Mesenchymal stem cell (in vitro differentiated cells and primary cell): ENCODE data around the gene PDPR.

ENCODE experiments used
- DNase-seq: peaks from one replicate; pipeline ENCODE4 v3.0.0-alpha.2; 2013
- H2AFZ ChIP-seq: one replicate; pipeline ENCODE4 v1.6.1; 2013; ENCODE audit warnings: low read depth, mild to moderate bottlenecking, control low read depth, inconsistent platforms, low read length, moderate library complexity
- H2AK5ac ChIP-seq: 2 replicates; pipeline ENCODE4 v1.6.1; 2013; ENCODE audit warnings: low read length, moderate library complexity, mild to moderate bottlenecking, inconsistent platforms; ENCODE audit not compliant: severe bottlenecking
- H2BK120ac ChIP-seq: one replicate; pipeline ENCODE4 v1.6.1; 2013; ENCODE audit warnings: low read depth, mild to moderate bottlenecking, inconsistent platforms, low read length, moderate library complexity
- H2BK12ac ChIP-seq, 2 experiments: one replicate each; pipeline ENCODE4 v1.6.1; 2013; ENCODE audit warnings: inconsistent platforms in 2 of 2, low read length in 2 of 2, mild to moderate bottlenecking in 2 of 2, moderate library complexity in 2 of 2, control low read depth in 1 of 2
- H2BK15ac ChIP-seq: one replicate; pipeline ENCODE4 v1.6.1; 2013; ENCODE audit warnings: mild to moderate bottlenecking, low read depth, inconsistent platforms; ENCODE audit not compliant: poor library complexity, severe bottlenecking
- H2BK5ac ChIP-seq: 2 replicates; pipeline ENCODE4 v1.6.1; 2013; ENCODE audit warnings: low read depth, mild to moderate bottlenecking, low read length, control low read depth, inconsistent platforms; ENCODE audit not compliant: poor library complexity, severe bottlenecking
- H3K14ac ChIP-seq, 2 experiments: one replicate each; pipeline ENCODE4 v1.6.1; 2013; ENCODE audit warnings: inconsistent platforms in 2 of 2, low read length in 2 of 2, control low read depth in 1 of 2, mild to moderate bottlenecking in 1 of 2, moderate library complexity in 1 of 2
- H3K18ac ChIP-seq, 2 experiments: one replicate each; pipeline ENCODE4 v1.6.1; 2013; ENCODE audit warnings: inconsistent platforms in 2 of 2, low read length in 2 of 2, control low read depth in 1 of 2, low read depth in 1 of 2, mild to moderate bottlenecking in 1 of 2
- H3K23ac ChIP-seq, 2 experiments: one replicate each; pipeline ENCODE4 v1.6.1; 2013; ENCODE audit warnings: inconsistent platforms in 2 of 2, low read length in 2 of 2, mild to moderate bottlenecking in 2 of 2, moderate library complexity in 2 of 2, control low read depth in 1 of 2
- H3K27ac ChIP-seq: 2 replicates; pipeline ENCODE4 v1.5.1; 2013; ENCODE audit warnings: mild to moderate bottlenecking, moderate library complexity, low read length, control low read depth, inconsistent platforms; ENCODE audit not compliant: poor library complexity, severe bottlenecking
- H3K27me3 ChIP-seq, 2 experiments: 2 replicates each; pipeline versions ENCODE4 v1.6.1 to v1.7.0; 2013; ENCODE audit warnings: low read length in 2 of 2, mild to moderate bottlenecking in 2 of 2, moderate library complexity in 2 of 2, control low read depth in 1 of 2, inconsistent platforms in 1 of 2; ENCODE audit not compliant: control insufficient read depth in 1 of 2, insufficient read depth in 1 of 2
- H3K36me3 ChIP-seq, 2 experiments: 2 replicates each; pipeline versions ENCODE4 v1.6.1 to v1.7.0; 2013; ENCODE audit warnings: low read length in 2 of 2, control low read depth in 1 of 2, inconsistent platforms in 1 of 2, low read depth in 1 of 2, mild to moderate bottlenecking in 1 of 2; ENCODE audit not compliant: insufficient read depth in 2 of 2, control insufficient read depth in 1 of 2
- H3K4ac ChIP-seq, 2 experiments: one replicate each; pipeline ENCODE4 v1.6.1; 2013; ENCODE audit warnings: inconsistent platforms in 2 of 2, low read length in 2 of 2, mild to moderate bottlenecking in 2 of 2, moderate library complexity in 2 of 2, control low read depth in 1 of 2, low read depth in 1 of 2
- H3K4me1 ChIP-seq: 2 replicates; pipeline ENCODE4 v1.6.1; 2013; ENCODE audit warnings: low read depth, low read length, control low read depth; ENCODE audit not compliant: control insufficient read depth, insufficient read depth
- H3K4me2 ChIP-seq: 2 replicates; pipeline ENCODE4 v1.6.1; 2013; ENCODE audit warnings: low read length, mild to moderate bottlenecking, inconsistent platforms; ENCODE audit not compliant: poor library complexity, severe bottlenecking
- H3K4me3 ChIP-seq, 2 experiments: 2 replicates each; pipeline versions ENCODE4 v1.5.1 to v1.7.0; 2013; ENCODE audit warnings: low read length in 2 of 2, mild to moderate bottlenecking in 2 of 2, control low read depth in 1 of 2, low read depth in 1 of 2; ENCODE audit not compliant: insufficient read depth in 1 of 2
- H3K79me1 ChIP-seq: replicated peaks from 2 replicates; pipeline ENCODE4 v1.6.1; 2013; ENCODE audit warnings: mild to moderate bottlenecking, control low read depth, low read length, inconsistent platforms; ENCODE audit not compliant: poor library complexity, severe bottlenecking
- H3K9ac ChIP-seq: 2 replicates; pipeline ENCODE4 v1.7.0; 2013; ENCODE audit warnings: mild to moderate bottlenecking, low read length, moderate library complexity
- H3K9me3 ChIP-seq: 2 replicates; pipeline ENCODE4 v1.7.0; 2013; ENCODE audit warnings: mild to moderate bottlenecking, low read length; ENCODE audit not compliant: control insufficient read depth
- H4K8ac ChIP-seq: one replicate; pipeline ENCODE4 v1.6.1; 2013; ENCODE audit warnings: inconsistent platforms, mild to moderate bottlenecking, low read length, moderate library complexity
- H4K91ac ChIP-seq: one replicate; pipeline ENCODE4 v1.6.1; 2013; ENCODE audit warnings: mild to moderate bottlenecking, low read length, inconsistent platforms
- WGBS: methylation state at CpG from one replicate; pipeline ENCODE4 v1.1.7; 2013; ENCODE audit warnings: mixed read lengths; 5-methylcytosine and 5-hydroxymethylcytosine counted together

PDPR gene

DNA sequence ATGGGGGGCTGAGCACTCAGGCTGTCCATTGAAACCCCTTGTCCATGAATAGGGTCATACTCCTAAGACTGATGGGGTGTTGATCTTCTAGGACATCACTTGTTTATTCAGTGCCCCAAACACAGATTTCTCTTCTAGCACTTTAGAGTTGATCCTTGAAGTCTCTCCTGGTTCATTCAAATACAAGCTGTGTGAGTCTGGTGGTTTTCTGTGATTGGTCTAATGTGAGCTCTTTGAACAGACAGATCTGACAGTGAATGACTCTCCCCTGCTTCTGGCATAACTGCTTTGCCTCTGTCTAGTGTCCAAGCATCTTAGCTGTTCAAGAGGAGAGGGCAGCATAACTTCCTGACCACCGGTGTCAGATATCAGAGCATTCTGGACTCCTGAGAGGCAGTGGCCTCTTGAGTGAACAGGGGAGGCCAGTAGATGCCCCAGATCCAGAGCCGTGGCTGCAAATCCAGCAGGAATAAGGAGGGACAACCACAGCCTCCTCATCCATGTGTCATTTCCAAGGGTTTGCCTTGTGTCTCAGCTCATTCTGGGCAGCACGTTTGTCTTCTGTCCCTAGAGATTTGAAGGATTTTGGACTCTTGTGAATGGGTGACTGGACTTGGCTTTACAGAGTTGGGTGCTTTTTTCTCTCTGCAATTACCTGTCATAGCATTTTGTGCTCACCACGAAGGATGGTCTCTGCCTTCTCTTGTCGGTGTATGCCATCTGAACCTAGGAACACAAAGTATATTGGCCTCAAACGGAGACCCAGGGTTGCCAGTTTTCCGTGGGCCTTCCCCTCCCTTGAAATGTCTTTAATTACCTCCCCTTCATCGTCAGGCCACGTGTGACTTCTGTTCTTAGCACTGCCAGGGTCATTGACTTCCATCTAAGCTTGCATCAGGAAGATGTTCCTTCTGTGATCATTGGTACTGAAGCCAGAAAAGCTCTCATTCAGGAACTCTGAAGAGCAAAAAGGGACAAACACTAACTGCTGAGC is 45.5 kb downstream of the PDPR start:
- H3K4me2 ChIP-seq: no peak overlapping the region
- no peak overlapping the region for H4K91ac ChIP-seq
- H2AK5ac ChIP-seq: no peak overlapping the region
- H3K18ac ChIP-seq: no peak overlapping the region
- H3K4ac ChIP-seq: no peak overlapping the region
- peak overlapping the region in 1 of 2 experiments; percentile 22 for H3K14ac ChIP-seq
- H2BK15ac ChIP-seq: no peak overlapping the region
- 88% methylated on average over 9 of the region's 9 CpGs for WGBS
- H4K8ac ChIP-seq: no peak overlapping the region
- no peaks in the 10 kb centered on the region for H3K9me3 ChIP-seq
- no peaks in the 10 kb centered on the region for H3K27me3 ChIP-seq
- H3K79me1 ChIP-seq: peaks cover 2% of the 10 kb centered on the region
- H3K4me1 ChIP-seq: peaks cover 5% of the 10 kb centered on the region
- H3K36me3 ChIP-seq: peaks cover 47 to 76% of the 10 kb centered on the region in 2 experiments
- DNase-seq: no peak
- no peak overlapping the region for H3K27ac ChIP-seq
- no peak overlapping the region for H2BK120ac ChIP-seq
- H3K4me3 ChIP-seq: no peak overlapping the region
- H2BK5ac ChIP-seq: no peak overlapping the region
- H3K23ac ChIP-seq: no peak overlapping the region
- no peak overlapping the region for H2AFZ ChIP-seq
- H2BK12ac ChIP-seq: no peak overlapping the region
- no peak overlapping the region for H3K9ac ChIP-seq

DNA sequence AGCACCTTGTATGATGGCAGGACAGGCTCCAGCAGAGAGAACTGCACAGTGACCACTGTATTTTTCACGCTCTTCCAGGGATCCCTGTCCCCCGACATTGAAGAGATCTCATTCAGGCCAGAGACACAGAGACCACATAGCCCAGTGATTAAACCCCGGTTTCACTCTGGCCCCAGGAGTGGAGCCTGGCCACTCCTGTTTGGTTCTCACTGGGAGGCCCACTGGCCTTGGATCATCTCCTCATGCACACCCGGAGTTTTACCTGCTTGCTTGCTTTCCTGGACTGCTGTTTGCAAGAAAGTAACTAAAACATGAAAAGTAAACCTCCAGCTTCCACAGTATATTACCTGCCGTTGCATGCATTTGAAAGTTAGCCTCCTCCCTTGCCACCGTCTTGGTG is 46.3 kb downstream of the PDPR start:
- no peak overlapping the region for H2AFZ ChIP-seq
- H2BK120ac ChIP-seq: no peak overlapping the region
- H3K27ac ChIP-seq: no peak overlapping the region
- no peak for DNase-seq
- H2BK5ac ChIP-seq: no peak overlapping the region
- no peaks in the 10 kb centered on the region for H3K9me3 ChIP-seq
- H3K23ac ChIP-seq: no peak overlapping the region
- no peak overlapping the region for H3K18ac ChIP-seq
- no peak overlapping the region for H4K8ac ChIP-seq
- no peak overlapping the region for H3K4me2 ChIP-seq
- H3K4me3 ChIP-seq: no peak overlapping the region
- H3K4me1 ChIP-seq: peaks cover 5% of the 10 kb centered on the region
- no peaks in the 10 kb centered on the region for H3K27me3 ChIP-seq
- peaks cover 2% of the 10 kb centered on the region for H3K79me1 ChIP-seq
- no peak overlapping the region for H3K14ac ChIP-seq
- no peak overlapping the region for H2BK15ac ChIP-seq
- no peak overlapping the region for H2BK12ac ChIP-seq
- H4K91ac ChIP-seq: no peak overlapping the region
- peaks cover 44 to 69% of the 10 kb centered on the region in 2 experiments for H3K36me3 ChIP-seq
- no peak overlapping the region for H3K9ac ChIP-seq
- no peak overlapping the region for H2AK5ac ChIP-seq
- WGBS: 98% methylated on average over 6 of the region's 6 CpGs
- no peak overlapping the region for H3K4ac ChIP-seq

DNA sequence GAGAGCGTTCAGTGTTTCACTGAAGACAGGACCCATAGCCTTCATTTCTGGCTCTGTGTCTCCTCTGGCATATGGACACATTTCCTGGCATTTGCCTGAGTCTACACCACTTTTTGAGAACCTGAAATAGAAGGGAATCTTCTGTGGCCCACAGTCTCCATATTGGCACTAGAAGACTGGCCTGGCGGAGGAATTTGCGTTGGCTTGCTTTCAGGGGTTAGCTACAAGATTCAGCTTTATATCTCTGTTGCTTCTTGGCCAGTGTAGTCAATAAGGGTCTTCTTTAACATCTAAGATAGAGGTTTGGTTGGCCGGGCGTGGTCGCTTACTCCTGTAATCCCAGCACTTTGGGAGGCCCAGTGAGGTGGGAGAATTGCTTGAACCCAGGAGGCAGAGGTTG is 46.7 kb downstream of the PDPR start:
- no peak overlapping the region for H4K8ac ChIP-seq
- H3K23ac ChIP-seq: no peak overlapping the region
- no peak overlapping the region for H2BK120ac ChIP-seq
- H3K27me3 ChIP-seq: no peaks in the 10 kb centered on the region
- no peak overlapping the region for H2BK5ac ChIP-seq
- no peak overlapping the region for H3K4me2 ChIP-seq
- peaks cover 5% of the 10 kb centered on the region for H3K4me1 ChIP-seq
- no peak overlapping the region for H2AFZ ChIP-seq
- no peak overlapping the region for H2AK5ac ChIP-seq
- H3K18ac ChIP-seq: no peak overlapping the region
- no peak overlapping the region for H3K14ac ChIP-seq
- WGBS: 99% methylated on average over 6 of the region's 6 CpGs
- H2BK15ac ChIP-seq: no peak overlapping the region
- peaks cover 44 to 65% of the 10 kb centered on the region in 2 experiments for H3K36me3 ChIP-seq
- DNase-seq: no peak
- H3K4me3 ChIP-seq: no peak overlapping the region
- no peak overlapping the region for H3K9ac ChIP-seq
- H3K4ac ChIP-seq: no peak overlapping the region
- no peak overlapping the region for H2BK12ac ChIP-seq
- no peak overlapping the region for H4K91ac ChIP-seq
- H3K27ac ChIP-seq: no peak overlapping the region
- no peaks in the 10 kb centered on the region for H3K9me3 ChIP-seq
- peaks cover under 1% of the 10 kb centered on the region for H3K79me1 ChIP-seq

DNA sequence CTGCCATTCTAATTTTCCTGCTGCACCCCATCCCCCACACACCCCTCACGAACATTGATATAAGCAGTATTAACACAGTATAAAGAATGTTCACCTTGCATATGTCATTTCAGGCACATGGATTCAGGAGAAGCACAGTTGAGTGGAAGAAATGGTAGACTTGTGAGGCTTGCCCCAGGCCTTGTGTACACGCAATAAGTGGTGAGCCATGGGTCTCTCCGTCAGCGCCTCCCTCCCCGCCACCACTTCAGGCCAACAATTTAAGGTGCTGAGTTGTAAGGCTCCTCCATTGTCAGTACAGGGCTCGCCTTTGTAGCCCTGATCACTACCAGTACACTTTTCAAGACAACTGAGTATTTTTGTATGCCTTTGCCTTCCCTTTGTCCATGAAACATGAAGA is 47.2 kb downstream of the PDPR start:
- H3K23ac ChIP-seq: no peak overlapping the region
- 95% methylated on average over 6 of the region's 6 CpGs for WGBS

More for the DNA sequence above, 47.2 kb downstream of the PDPR start:
- Histone ChIP-seq H3K79me1 (no peaks in the 10 kb centered on the region), H2AFZ (no peak overlapping the region), H3K4me1 (peaks cover 5% of the 10 kb centered on the region), H4K91ac (no peak overlapping the region), H4K8ac (no peak overlapping the region), H3K9ac (no peak overlapping the region), H3K27ac (no peak overlapping the region), H3K14ac (peak overlapping the region in 1 of 2 experiments; percentile 9), H2BK120ac (no peak overlapping the region), H2BK5ac (no peak overlapping the region), H3K36me3 (peaks cover 41 to 59% of the 10 kb centered on the region in 2 experiments), H3K4ac (no peak overlapping the region), H3K4me3 (no peak overlapping the region), H3K4me2 (no peak overlapping the region), H2BK15ac (no peak overlapping the region), H3K9me3 (no peaks in the 10 kb centered on the region), H3K27me3 (no peaks in the 10 kb centered on the region), H3K18ac (no peak overlapping the region), H2AK5ac (no peak overlapping the region), H2BK12ac (no peak overlapping the region)
- DNase-seq: no peak
